HS-5 (cell line): ENCODE data around the gene POLR3GL.
"Not testable (repeated sequence)": the region's sequence is repeated elsewhere in the genome, so short reads cannot be mapped to it uniquely, and the experiment has no call there.

Experiments
- DNase-seq: peaks from one replicate; pipeline ENCODE4 v3.0.0-alpha.2; 2012; ENCODE audit warnings: low read depth

POLR3GL gene

GRCh38 chr1:146021050-146021445 is 56.6 kb downstream of the POLR3GL start:
- no peak for DNase-seq

GRCh38 chr1:146021622-146022402 is 57.3 kb downstream of the POLR3GL start, which contains the start of gene HJV:
HJV (minus strand) TSS chr1:146021735; CDS start chr1:146020231, 1,504 bp downstream.
- DNase-seq: no peak

GRCh38 chr1:146022403-146023127 is 58.1 kb downstream of the POLR3GL start:
- no peak for DNase-seq

- not testable (repeated sequence) for DNase-seq
Observed at GRCh38 chr1:146025787-146026495, 61.5 kb downstream of the POLR3GL start.

- not testable (repeated sequence) for DNase-seq
Observed at GRCh38 chr1:146026650-146027049, 62.2 kb downstream of the POLR3GL start.
